ENCODE results near the gene GATAD2B.

DNA sequence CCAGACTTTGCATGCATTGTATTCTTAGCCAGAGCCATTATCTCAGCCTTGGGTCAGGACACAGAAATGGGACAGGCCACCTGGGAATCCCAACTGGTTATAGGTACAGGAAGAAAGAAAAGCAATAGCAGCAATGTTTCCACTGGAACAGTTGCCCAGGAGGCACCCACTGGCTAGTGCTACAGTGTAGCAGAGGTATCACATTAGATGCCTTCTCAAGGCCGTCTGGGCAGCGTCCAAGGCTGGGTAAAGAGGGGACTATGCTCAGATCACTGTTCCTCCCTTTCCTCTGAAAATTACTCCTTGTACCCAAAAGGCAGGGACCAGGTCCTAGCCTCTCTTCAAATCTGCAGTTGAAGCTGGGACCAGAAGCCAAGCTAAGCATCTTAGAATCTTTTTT, 47.6 kb upstream of the GATAD2B start:
- TF ChIP-seq GATA3 (IDR thresholded peaks at IDR 0.05; ENCODE audit: low read depth, low read length) (no peak), GATA2 (IDR thresholded peaks at IDR 0.05; ENCODE audit: low read depth, low read length) (no peak)
